HG02973 (cell line): ENCODE data around the gene KMT2C.
"Not testable (repeated sequence)": the region's sequence is repeated elsewhere in the genome, so short reads cannot be mapped to it uniquely, and the experiment has no call there.

Experiments used
- ATAC-seq: cut with Tn5 transposase; IDR thresholded peaks from one replicate; pipeline ENCODE4 v1.9.1; 2021; ENCODE audit warnings: moderate library complexity; ENCODE audit not compliant: unreplicated experiment

KMT2C gene

DNA sequence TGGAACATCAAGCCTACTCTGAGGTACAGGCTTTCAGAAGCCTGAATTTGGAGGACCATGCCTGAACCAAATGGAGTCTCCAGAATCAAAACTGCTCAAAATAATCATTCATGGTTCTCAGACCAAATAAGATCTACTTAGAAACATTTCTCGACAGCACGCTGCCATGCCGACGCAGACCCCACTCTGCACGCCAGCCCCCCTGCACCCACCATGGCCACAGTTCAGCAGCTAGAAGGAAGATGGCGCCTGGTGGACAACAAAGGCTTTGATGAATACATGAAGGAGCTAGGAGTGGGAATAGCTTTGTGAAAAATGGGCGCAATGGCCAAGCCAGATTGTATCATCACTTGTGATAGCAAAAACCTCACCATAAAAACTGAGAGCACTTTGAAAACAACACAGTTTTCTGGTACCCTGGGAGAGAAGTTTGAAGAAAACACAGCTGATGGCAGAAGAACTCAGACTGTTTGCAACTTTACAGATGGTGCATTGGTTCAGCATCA lies 6.6 kb upstream of the KMT2C start:
- ATAC-seq = no peak

GRCh38 chr7:152441810-152442209 lies 6.0 kb upstream of the KMT2C start:
- not testable (repeated sequence) for ATAC-seq

DNA sequence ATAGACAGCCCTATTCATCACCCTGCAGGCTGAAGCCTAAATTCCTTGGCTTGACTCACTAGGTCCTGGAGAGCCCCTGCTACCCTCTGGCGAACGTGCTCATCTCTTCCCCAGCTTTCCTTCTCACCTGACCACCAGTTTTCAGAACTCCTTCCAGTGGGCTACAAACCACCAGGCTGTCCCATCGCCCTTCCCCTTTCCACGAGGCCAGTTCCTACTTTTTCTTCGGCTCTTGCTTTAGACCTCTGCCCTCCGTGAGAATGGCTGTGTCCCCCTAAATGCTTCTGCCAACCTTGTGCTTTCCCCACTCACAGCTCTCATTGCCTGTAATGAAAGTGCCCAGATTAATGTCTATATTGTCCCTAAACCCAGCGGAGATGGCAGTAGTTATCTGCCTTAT lies 5.4 kb upstream of the KMT2C start:
- not testable (repeated sequence) for ATAC-seq

GRCh38 chr7:152438017-152438416 lies 2.2 kb upstream of the KMT2C start:
- not testable (repeated sequence) for ATAC-seq

GRCh38 chr7:152436931-152437575 lies 1.2 kb upstream of the KMT2C start:
- not testable (repeated sequence) for ATAC-seq

DNA sequence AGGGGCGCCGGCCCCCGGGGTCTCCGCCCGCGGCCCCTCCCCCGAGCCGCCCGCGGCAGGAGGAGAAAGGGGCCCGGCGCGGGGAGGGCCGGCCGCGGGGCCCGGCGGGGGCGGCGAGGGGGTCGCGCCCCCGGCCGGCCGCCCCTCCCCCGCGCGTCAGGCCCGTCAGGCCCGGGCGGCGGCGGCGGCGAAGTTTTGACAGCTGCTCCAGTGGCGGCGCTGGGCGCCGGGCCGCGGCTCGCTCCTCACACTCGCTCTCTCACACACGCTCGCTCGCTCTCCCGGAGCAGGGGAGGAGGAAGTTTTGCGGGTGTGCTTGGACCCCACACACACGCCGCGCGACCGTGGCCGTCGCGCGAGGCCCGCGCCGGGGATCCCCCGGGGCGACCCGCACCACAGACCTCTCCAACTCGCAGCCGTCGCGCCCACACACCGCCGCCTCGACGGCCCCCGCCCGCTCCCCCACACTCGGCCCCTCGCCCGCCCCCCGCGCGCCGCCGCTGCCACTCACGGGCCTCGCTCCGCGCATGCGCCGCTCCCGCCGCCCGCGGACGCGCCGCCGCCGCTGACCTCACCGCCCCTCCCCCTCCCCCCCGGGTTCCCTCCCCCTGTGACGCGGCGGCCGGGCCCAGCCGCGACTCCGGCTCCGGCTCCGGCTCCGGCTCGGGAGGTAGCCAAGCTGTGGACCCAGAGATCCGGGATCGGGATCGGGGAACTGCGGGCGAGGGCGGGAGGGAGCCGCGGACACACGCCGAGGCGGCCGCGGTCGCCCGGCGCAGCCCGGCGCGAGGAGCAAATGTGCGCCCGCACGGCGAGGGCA lies 518 bp upstream of the KMT2C start:
- ATAC-seq = peak; percentile 47

- peak; percentile 15 for ATAC-seq
These were observed 1.1 kb downstream of the KMT2C start for GRCh38 chr7:152434511-152435383.

DNA sequence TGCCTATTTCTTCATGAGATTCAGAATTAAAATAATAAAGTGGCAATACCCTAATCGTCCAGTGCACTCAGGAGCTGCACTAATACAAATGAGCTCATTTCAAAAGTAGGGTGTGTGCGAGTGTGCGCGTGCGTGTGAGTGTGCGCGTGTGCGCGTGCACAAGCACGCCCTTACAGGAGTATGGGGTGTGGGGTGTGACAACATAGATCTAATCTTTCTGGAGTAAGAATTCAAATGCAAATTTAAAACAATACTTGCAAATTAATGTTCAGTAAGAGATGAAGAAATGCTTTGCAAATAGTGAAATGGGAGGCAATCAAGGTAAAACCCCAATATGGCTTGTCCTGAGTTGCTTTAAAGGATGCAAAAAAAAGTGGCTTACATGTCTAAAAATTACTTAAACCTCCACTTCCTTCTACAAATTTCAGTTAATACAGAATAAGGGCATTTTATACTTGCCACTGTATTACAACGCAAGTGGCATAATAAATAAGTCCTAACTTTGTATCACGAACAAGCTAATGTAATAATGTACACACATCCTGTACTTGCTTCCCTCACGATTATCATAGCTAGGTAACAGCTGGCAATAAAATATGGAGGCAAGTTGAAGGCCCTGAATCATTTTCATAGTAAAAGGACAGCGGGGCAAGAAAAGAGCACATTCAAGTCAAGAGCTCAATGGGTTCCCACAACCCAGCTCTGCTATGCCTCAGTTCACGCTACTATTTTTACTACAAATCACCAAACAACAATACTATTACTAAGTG lies 1.9 kb downstream of the KMT2C start:
- ATAC-seq = peak; percentile 10

GRCh38 chr7:152432735-152433134 lies 3.1 kb downstream of the KMT2C start:
- not testable (repeated sequence) for ATAC-seq

DNA sequence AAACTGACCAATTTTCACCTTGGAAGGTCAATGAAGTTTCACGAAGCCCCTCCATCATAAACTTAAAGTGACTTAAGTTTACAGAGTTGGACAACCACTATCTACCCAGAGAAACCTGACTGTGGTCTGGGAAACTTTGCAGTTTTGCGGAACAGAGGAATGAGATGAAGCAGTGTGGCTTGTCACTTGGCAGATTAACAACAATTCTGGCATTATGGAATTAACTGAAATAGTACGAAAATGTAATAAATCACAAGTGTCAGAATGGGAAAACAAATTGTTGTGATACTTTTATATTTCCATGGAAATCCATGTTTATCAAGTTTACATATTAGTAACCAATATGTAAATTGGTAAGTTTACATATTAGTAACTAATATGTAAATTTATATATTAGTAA lies 4.9 kb downstream of the KMT2C start:
- no peak for ATAC-seq

- ATAC-seq = not testable (repeated sequence)
These were observed 5.7 kb downstream of the KMT2C start for GRCh38 chr7:152430118-152430517.

GRCh38 chr7:152424348-152425108 lies 11.3 kb downstream of the KMT2C start:
- no peak for ATAC-seq

DNA sequence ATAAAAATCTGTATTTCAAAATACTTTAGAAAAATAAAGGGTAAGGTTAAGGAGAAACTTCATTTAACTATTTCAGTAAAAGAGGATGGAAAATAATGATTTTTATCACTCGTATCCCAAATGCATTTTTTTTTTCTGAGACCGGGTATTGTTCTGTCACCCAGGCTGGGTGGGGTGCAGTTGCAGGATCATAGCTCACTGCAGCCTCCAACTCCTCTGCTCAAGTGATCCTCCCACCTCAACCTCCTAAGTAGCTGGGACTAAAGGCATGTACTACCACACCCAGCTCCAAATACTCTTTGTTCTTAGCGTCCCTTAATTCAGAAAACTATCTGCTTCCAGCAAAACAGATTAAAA lies 11.8 kb downstream of the KMT2C start:
- ATAC-seq = no peak

DNA sequence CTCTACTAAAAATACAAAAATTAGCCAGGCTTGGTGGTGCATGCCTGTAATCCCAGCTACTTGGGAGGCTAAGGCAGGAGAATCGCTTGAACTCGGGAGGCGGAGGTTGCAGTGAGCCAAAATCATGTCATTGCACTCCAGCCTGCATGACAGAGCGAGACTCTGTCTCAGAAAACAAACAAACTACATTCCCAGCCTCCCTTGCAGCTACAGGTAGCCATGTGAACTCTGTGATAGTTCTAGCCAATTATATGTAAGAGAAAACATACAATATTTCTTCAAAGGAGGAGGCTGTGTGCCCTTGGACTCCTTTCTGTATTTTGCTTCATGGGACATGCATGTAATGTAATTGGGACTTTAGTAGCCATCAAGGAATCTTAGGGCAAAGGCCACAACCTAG lies 12.6 kb downstream of the KMT2C start:
- not testable (repeated sequence) for ATAC-seq

DNA sequence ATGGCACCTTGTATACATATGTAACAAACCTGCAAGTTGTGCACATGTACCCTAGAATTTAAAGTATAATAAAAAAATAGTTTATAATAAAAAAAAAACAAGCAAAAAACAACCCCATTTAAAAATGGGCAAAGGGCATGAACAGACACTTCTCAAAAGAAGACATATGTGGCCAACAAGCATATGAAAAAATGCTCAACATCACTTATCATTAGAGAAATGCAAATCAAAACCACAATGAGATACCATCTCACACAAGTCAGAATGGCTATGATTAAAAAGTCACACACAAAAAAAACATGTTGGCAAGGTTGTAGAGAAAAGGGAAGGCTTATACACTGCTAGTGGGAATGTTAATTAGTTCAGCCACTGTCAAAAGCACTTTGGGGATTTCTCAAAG lies 14.9 kb downstream of the KMT2C start:
- ATAC-seq = not testable (repeated sequence)

- ATAC-seq = no peak
These were observed 16.1 kb downstream of the KMT2C start for GRCh38 chr7:152419473-152420429.

DNA sequence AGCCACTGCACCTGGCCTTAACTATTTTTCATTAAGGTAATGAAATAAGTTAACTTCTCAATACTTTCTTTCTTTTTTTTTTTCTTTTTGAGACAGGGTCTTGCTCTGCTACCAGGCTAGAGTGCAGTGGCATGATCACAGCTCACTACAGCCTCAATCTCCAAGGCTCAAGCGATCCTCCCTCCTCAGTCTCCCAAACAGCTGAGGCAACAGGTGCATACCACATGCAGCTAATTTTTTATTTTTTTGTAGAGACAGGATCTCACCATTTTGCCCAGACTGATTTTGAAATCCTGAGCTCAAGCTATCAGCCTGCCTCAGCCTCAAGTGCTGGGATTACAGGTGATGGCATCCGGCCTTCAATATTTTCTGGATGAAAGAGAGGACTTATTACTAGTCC lies 21.0 kb downstream of the KMT2C start:
- ATAC-seq = no peak

DNA sequence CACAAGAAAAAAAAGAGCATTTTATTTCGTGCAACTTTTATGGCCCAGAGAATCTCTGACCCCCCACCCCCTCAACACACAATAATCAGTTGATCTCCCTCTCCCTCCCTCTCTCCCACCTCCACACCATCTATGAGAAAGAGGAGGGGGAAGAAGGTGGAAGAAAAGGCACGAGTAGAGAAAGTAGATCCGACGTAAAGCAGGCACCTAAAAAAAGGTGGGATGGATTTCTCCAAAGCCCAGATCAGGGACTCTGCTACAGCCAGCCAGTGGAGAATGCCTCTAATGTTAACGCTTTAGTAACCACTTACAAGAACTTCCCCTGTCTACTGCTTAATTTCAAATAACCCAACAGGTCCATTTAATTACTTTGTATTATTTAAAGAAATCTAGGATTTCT lies 24.4 kb downstream of the KMT2C start:
- ATAC-seq = no peak

DNA sequence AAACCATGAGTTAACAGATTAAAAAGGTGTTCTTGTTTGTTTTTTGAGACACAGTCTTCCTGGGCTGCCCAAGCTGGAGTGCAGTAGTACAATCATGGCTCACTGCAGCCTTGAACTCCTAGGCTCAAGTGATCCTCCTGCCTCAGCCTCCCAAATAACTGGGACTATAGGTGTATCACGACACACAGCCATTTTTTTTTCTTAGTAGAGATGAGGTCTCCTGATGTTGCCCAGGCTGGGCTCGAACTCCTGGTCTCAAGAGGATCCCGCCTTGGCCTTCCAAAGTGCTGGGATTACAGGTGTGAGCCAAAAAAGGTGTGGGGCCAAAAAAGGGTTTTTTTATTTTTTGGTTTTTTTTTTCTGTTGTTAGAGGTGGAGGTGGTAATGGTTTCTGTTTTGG lies 29.3 kb downstream of the KMT2C start:
- ATAC-seq = no peak
